CD4-positive, alpha-beta T cell treated with Interleukin-6 at 100 ng/mL for 8 hours (primary cell): ENCODE results near the gene ZNF608.

ENCODE experiments used
- DNase-seq: peaks from one replicate; pipeline ENCODE4 v3.0.0-alpha.2; 2020; ENCODE audit warnings: mixed read lengths, low spot score

Gene ZNF608, protein sequence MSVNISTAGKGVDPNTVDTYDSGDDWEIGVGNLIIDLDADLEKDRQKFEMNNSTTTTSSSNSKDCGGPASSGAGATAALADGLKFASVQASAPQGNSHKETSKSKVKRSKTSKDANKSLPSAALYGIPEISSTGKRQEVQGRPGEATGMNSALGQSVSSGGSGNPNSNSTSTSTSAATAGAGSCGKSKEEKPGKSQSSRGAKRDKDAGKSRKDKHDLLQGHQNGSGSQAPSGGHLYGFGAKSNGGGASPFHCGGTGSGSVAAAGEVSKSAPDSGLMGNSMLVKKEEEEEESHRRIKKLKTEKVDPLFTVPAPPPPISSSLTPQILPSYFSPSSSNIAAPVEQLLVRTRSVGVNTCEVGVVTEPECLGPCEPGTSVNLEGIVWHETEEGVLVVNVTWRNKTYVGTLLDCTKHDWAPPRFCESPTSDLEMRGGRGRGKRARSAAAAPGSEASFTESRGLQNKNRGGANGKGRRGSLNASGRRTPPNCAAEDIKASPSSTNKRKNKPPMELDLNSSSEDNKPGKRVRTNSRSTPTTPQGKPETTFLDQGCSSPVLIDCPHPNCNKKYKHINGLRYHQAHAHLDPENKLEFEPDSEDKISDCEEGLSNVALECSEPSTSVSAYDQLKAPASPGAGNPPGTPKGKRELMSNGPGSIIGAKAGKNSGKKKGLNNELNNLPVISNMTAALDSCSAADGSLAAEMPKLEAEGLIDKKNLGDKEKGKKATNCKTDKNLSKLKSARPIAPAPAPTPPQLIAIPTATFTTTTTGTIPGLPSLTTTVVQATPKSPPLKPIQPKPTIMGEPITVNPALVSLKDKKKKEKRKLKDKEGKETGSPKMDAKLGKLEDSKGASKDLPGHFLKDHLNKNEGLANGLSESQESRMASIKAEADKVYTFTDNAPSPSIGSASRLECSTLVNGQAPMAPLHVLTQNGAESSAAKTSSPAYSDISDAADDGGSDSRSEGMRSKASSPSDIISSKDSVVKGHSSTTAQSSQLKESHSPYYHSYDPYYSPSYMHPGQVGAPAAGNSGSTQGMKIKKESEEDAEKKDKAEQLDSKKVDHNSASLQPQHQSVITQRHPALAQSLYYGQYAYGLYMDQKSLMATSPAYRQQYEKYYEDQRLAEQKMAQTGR (N-terminal part only)

DNA sequence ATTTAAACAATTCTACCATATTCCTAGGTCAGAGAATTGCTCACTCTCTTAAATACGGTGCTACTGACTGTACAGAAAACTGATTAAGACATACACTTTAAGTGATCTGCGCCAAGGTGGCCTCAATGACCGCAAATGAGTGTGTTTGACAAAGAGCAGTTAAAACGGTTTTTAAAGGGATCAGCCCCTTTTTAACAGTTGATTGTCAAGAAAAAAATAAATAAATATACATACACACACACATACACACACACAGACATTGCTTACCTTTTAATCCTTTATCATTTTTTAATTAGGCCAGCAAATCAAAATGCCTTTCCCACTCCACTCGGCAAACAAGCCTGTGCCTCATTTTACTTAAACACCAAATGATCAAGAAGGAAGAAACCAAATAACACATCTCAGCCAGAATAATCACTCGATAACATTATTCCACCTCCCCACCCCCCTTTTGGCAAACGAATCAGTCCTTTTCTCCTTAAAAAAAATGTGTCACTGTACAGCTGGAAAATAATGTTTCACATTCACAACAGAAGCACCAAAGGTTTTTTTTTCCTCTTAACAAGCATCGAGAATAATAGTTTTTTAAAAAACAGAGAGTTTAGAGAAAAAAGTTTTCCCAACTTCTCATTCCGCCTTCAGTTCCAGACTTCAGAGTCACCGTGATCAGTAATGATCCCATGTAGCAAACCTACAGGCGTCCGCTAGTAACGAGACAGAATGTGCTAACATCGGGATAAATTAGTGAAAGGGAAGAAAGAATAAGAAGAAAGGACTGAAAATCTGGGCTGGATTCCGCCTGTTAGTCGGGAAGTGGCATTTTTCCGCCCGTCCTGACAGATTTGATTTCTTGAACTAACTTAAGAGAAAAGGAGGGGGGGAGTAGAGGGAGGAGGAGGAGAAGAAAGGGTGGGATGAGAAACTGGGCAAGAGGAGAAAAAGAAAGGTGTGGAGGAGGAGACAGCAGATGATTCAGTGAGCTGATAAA is at the start of gene ZNF608:
TSS of gene ZNF608 (minus strand) at position 712 of the 988 bp plus-strand sequence. CDS start 1,650 bp downstream, outside the sequence.
- no peak for DNase-seq

DNA sequence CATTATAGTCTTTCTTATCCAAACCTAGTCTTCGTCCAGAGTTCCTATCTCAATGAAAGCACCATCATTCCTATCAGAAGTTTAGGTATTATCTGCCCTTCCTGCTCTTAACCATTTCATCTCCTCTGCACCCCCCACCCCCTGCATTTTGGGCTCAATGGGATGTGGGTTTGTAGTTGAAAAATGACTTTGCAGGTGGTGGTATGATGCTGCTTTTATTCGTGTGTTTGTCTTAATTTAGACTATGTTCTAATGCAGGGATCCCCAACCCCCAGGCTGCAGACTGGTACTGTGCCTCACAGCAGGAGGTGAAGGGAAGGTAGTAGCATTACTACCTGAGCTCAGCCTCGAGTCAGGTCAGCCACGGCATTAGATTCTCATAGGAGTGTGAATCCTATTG is 49.4 kb upstream of the ZNF608 start:
- DNase-seq, result no peak

DNA sequence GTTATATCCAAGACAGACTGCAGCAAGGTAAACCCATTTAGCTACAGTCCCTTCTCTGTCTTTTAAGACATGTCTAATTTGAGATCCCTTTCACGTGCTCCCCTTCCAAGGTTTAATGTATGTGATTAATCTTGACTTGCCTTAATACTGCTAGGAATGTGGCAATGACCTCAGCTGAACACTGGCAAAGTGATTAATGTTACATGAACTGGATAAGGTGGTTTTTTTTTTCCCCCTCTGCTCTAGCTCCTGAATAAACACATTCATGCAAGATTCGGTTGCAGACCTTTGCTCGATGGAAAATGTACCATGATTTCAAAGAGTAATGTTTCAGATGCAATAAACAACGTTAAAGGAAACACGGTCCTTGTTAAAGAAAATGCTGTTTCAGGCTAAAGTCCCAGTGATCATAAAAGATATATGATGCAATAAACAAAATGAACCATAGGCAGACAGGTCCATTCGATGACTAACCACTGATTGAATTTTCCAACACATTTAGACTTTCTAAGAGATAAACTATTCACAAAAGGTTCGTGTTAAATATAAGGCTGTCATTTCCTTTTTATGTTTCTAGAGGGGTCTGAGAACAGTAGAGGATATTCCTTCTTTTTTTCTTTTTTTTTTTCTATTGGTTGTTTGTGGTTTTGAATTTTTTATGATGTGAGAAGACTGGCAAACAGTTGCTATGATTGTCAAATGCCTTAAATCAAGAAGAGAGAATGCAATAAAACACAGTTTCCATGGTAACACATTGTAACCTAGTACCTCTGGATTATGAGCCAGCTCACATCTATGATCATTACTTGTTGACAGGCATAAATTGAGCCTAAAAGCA is 44.7 kb upstream of the ZNF608 start:
- no peak for DNase-seq

DNA sequence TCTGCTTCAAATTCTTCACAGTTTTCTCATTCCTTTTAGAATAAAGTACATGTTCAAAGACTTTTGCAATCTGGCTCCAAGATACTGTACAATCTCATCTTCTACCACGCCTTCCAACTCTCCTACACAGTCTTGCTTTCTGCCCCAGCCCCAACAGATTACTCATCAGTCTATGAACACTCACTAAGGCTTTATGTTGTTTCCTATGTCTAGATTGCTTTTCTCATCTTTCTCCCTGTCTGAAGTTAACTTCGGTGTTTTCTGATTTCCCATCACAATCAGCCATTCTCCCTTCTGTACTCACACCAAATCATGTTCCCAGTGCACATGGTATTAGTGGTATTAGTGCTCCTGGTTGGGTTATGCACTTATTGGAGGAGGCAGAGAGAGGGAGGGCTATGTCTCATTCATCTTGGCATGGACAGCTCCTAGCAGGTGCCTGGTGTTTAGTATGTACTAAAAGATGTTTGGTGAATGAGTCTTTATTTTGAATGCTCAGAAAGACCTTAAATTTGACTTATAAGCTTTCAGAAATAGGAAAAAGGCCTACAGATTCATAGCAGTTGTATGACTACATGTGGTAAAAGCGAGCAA is 44.0 kb upstream of the ZNF608 start:
- DNase-seq, result no peak

DNA sequence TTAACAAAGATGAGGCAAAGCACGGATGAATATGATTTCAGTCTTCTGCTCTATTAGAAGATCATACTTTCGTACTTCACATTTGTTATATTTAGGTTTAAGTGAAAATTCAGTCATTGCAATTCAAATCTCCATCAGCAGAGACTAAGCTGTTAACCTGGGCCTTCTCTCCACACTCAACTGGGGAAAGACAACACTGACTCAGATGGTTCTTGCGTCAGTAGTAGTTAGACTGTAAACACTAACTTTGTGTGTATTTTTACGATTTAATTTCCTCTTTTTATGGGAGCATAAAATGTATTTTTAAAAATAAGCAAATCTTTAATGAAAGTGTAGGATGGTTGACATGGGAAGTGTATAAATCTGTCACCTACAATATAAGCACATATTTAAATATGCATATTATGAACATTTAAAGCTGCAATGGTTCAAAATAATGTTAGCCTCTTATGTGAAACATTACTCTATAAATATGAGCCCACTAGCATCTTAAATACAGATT is 42.7 kb upstream of the ZNF608 start:
- no peak for DNase-seq

DNA sequence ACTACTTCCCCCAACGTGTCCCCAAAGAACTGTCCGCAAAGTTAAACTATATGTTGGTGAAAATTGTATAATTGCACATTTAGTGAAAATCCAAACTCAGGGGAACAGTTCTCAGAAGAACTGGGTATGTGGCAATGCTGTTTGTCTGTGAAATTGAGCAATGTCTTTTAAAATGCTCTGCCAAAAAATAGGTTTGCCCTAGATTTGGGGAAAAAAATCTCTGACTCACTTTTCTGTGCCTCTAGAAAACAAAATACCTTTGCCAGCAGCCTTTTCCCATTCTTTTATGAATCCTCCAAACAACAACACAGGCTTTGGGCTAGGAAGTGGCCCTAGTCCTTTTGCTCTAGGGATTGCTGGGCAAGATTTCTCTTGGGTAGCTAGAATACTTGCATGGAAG is 37.4 kb upstream of the ZNF608 start:
- DNase-seq, result no peak

DNA sequence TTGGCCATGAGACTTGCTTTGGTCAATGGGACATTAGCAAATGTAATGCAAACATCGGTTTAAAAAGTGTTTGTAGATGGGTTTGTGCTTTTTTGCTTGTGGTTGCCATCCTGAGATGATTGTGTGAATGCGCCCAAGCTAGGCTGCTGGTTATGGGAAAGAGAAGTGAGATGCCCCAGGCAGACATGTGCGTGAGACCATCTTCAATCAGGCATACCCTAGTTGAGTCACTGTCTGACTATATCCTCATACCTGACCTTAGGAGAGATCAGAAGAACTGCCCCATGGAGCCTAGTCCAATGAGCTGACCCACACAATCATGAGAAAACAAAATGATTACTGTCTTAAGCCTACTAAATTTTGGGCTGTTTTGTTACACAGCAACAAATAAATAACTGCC is 36.8 kb upstream of the ZNF608 start:
- DNase-seq, result no peak

DNA sequence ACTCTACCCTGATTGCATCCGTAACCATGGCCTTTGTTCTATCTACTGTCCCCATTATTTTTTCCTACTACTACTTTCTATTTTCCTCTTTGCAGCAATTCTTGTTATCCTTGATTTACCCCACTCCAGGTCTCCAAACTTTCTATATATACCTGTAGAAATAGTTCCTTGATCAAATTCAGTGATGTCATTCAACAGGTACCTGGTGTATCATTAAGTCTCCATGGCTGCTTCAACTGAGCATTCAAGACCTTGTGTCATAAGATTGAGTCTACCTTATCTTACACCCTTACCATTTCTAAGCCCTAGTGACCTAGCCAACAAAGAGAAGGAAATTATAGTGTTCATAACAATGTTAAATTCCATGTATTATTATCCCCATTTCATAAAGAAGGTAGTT is 35.8 kb upstream of the ZNF608 start:
- DNase-seq, result no peak

DNA sequence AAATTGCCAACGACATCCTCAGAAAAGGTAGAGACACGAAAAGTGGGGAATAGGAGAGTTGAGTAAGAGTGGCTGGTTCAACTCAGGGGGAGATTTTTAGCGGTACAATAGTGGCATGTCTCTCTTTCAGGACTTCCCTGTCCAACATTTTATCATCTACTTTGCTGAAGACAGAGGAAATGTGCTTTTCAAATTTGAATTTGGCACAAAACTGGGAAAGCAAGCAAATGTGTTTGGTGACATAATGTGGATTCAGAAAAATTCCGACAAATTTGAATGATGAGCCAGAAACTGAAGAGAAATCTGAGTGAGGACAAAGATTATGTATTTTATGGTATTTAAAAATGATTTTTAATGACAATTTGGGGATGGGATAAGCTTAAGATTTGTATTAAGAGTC is 33.6 kb upstream of the ZNF608 start:
- no peak for DNase-seq

DNA sequence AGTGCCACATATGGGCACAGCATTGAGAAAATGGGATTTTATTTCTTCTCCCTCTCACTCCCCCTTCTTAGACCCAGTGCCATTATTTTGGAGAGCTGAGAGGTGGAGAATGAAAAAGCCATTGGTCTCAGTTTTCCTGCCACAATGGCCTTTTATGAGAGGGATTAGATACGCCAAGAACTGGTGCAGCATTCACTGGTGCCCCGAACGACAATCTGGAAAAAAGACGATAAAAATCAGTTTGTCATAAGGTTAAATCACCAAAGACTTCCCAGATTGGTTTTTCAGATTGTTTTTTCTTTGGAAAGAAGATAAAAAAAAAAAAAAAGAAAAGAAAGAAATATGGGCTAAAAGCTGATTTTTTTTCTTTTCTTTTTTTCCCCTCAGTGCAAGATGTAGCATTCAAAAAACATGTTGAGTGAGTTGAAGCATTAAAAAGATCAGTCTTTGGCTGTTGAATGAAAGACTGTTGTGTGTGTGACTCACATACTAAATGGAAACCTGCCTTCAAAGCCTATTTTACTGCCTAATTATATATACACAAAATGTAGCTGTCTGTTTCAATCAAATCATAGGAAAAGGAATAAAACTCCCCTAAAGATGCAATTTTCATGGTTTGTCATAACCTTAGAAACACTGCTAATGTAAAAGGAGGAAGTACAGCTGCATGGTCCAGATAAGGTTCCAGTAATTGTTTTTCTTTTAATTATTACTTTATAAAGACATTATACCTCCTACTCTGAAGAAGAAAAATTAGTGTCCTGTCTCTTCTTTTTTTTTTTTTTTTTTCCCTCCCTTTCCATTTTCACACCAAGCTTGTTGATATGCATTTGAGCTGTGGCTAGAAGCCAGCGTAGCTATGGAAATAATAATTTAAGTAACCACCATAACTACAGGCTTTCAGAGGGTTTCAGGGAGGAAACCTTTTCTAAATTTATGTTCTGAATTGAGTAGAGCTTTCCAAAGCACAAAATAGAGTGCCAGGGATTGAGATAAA is 27.2 kb upstream of the ZNF608 start:
- no peak for DNase-seq

DNA sequence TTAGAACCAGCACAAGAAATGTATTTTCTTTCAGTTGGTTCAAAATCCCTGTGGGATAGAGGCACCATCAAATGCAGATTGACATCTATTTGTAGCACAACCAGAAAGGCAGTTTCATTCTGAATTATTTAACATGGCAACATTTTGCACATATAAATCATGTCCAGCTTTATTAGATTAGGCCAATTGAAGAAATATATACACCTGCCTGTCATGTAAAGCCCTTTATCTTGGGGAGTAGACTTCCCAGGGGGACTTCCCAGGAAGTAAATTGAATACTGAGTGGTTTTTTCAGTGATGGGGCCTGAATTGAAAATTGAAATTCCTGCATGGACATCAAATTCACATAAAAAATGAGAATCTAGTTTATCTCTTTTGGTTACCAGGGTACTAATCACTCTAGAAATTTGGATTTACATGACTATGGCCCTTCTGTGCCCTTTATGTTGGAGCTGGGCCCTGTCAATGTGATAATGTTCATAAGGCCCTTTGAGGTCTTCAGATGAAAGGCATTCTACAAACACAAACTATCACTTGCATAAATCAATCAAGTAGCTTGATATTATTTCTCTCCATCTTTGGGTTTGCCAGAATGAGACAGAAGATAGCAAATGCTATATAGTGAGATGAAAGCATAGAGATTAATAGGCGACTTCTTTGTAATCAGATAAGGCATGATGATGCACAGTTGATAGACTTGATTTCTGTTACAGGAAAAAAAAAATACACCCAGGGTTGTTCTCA is 26.2 kb upstream of the ZNF608 start:
- no peak for DNase-seq

DNA sequence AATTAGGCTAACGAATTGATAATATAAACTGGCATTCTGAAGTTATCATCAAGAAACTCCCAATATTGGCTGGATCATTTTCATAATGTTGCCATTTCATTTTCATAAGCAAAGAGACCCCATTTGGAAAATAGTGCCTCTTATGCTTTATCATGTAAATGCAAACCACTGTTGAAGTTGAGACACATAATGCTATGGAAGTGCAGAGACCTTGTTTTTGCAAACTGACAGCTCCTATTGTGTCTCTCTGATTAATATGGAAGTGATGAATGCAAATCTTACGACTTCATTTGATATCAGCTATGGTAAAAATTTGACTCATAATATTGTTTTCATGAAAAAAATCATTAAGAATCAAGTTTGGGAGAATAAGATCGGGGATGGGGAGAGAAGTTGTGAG is 25.3 kb upstream of the ZNF608 start:
- DNase-seq, result no peak

DNA sequence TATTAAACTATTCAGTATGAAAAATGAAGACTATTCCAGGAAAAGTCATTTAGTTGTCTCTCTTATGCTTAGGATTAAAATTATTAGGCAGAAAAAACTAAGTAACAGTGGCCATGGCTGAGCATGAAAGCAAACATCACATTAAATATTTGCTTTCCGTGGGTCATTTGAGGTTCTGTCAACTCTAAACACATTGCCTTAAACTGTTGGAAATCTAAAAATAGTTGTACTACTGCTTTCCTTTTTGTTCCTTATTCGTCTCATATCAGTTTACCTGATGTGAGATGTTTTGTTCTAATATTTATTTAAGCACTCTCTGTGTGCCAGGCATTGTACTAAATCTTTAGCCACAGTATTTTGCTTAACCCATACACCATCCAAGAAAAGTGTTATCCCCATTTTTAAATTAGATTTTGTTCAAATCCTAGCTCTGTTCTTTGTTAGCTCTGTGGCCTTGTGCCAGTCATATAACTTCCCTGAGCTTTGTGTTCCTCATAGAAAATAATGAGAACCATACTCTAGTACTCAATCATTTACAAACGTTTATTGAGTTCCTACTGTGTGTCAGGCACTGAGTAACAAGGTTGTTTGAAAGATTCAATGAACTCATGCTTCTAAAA is 18.7 kb upstream of the ZNF608 start:
- no peak for DNase-seq

DNA sequence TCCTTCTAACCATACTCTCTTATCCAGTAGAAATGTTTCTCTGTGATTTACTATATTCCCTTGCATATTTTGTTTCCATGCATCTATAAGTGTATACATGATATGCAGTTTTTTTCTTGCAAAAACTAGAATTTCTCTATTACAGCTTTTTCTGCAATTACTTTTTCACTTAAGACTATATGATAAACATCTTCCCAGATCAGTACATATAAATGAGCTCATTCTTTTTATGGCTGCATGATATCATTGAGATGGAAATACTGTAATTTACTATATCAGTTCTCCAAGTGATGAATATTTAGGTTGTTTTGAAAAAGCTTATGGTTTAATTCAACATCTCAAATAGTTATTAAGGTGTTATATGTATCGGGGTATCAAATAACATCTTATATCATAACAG is 18.1 kb upstream of the ZNF608 start:
- no peak for DNase-seq

DNA sequence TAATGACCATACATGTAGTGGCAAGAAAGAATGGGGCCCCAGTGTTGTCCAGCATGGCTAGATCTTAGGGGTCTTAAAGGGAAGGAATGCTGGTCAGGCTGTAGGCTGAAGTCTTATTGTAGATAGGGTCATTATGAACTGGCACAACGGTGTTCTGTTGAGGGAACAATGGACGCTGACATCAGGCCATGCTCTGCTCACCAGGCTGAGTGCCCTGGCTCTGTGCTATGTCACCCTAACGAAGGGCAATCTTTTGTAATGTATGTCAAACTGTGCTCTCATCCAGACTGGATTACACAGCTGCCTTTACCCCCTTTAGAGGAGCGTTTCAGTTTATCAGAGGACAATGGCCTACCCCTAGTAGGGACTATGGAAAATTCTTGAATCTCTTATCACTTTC is 14.6 kb upstream of the ZNF608 start:
- DNase-seq, result no peak

DNA sequence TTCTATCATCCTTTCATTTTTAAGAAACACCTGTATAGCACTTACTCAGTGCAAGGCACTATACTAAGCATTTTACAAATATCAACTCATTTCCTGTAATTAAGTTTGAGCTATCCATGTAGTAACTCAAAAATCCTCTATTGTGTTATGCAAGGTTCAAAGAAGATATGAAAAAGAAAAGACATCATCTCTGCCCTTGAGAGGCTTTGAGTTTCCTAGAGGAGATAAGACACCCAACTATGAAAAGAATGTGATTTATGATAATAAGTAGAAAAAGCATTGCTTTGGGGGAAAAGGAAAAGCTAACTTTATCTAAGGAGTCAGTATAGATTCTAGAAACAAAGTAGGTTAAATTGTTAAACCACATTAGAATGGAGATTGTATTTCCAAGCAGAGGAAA is 14.2 kb upstream of the ZNF608 start:
- no peak for DNase-seq

DNA sequence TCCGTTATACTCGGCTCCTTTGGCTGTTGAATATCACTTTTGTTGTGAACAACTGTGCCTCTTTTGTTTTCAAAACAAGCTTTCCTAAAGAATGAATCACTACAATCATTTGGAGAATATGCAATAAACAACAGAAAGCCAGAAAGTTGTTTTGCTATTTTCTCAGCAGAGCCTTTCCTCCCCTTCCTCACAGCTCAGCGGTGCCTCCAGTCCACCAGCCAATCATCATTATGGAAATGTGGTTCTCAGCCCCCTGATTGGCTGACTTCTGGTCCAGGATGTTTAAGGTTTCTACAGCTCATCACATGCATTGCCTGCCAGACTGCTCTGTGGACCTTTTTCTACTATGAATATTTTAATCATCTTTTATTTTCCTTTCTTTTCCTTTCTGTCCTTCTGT is 9.1 kb upstream of the ZNF608 start:
- DNase-seq, result no peak

DNA sequence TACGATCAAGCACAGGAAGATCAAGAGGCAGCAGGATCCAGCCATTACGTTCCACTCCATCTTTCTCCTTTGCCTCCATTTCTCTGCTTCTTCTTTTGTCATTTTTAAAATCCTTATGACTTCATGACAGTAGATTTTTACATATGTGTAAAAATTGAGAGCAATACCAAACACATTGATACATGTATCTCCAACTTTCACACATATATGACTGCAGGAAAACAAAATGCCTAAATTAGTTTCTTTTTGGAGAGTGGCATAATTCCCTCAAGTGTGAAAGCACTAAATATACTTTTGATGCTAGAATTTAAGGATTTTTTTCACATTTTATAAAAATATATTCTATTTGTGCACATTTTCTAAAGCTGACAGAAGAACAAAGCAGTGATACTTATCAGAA is 8.6 kb upstream of the ZNF608 start:
- no peak for DNase-seq
